ENCODE results near the gene IL1RAPL1. TPM values are rescaled to one million over a fixed set of nuclear protein-coding genes. Genes with fewer than 3 reads are reported as not detected.
A peak's percentile ranks its signal among the peaks of the same experiment; 100 is the strongest.

IL1RAPL1 gene
- total RNA-seq, 4 donors from 2014 or later, result 0.42 to 0.99 (median 0.46) TPM

DNA sequence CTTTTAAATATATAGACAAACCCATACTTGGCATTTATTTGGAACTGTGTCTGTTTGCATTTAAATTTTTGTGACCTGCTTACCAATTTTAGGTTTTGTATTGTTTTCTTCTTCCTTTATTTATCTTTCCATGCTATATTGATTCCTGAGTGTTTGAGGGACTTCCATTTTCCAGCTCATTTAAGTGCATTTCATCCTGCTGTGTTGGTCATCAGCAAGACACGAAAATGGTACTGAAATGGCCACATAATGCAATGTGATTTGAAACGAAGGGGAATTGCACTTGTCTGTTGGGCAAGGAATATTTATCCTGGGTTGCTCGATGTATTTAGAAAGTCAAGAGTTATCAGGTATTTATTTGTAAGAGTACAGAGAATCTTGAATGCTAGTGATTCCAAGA lies 1103.8 kb downstream of the IL1RAPL1 start:
- H3K9me3 ChIP-seq, result no peaks in the 10 kb centered on the region
- TF ChIP-seq POLR2A (IDR thresholded peaks at IDR 0.05; ENCODE audit: low read depth) (no peak), POLR2AphosphoS5 (IDR thresholded peaks at IDR 0.05) (no peak), EP300 (IDR thresholded peaks at IDR 0.05) (no peak), CTCF (IDR thresholded peaks at IDR 0.05) (no peak)
- H3K4me1 ChIP-seq, result peaks cover 0 to 11% (median 0%) of the 10 kb centered on the region in 4 donors
- no peak overlapping the region for H3K27ac ChIP-seq (replicated peaks in 1 of 4)
- H3K4me3 ChIP-seq, result no peak overlapping the region
- DNase-seq (ENCODE audit: extremely low spot score), result no peak
- H3K36me3 ChIP-seq, result no peaks in the 10 kb centered on the region
- 70% methylated on average over 3 of the region's 3 CpGs for WGBS
- intact Hi-C loops (cut with DNase I), result no loop called here
- H3K27me3 ChIP-seq, result no peaks in the 10 kb centered on the region

DNA sequence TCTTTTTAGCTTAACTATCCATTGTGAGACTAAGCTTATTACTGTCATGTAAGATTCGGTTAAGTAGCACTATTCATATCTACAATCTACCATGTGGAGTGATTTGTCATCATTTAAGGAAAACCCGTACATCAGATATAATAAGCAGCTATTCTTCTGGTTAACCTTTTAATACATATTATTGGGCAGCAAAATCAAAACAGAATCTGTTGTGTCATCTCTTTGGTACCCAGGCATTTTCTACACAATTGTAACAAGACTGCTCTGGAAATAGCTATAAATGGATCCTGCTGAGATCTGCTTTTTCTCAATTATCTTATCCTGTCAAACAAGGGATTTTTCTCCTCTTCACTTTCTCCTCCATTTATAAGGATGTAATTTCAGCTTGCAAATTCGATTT lies 1106.7 kb downstream of the IL1RAPL1 start:
- no peaks in the 10 kb centered on the region for H3K4me1 ChIP-seq
- no peak overlapping the region for H3K27ac ChIP-seq (replicated peaks in 1 of 4)
- no peaks in the 10 kb centered on the region for H3K9me3 ChIP-seq
- WGBS, result 39% methylated on average over 3 of the region's 3 CpGs
- DNase-seq (ENCODE audit: extremely low spot score), result no peak
- intact Hi-C loops (cut with DNase I), result no loop called here
- TF ChIP-seq POLR2AphosphoS5 (IDR thresholded peaks at IDR 0.05) (no peak), POLR2A (IDR thresholded peaks at IDR 0.05; ENCODE audit: low read depth) (no peak), CTCF (IDR thresholded peaks at IDR 0.05) (no peak), EP300 (IDR thresholded peaks at IDR 0.05) (no peak)
- H3K36me3 ChIP-seq, result no peaks in the 10 kb centered on the region
- H3K27me3 ChIP-seq, result no peaks in the 10 kb centered on the region
- H3K4me3 ChIP-seq, result no peak overlapping the region

DNA sequence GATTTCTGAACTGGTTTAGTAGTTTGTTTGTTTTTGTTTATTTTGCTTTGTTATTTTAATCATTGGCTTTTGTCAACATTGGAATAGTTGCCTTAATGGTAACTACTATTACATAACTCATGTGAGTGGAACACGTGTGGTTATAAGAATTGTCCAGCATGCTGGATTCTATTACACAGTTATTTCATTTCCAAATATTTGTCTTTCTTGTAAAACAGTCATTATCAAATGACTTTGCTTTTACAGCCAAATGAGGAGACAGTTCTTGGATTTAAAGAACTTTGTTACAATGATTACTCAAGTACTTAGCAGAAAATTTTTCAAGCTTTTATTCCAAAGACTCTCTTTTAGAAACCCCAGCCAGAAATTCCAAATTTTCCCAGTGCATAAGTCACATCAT lies 1112.0 kb downstream of the IL1RAPL1 start:
- Histone ChIP-seq H3K9me3 (no peaks in the 10 kb centered on the region), H3K27me3 (no peaks in the 10 kb centered on the region), H3K27ac (replicated peaks in 1 of 4) (peak overlapping the region in 1 of 4 donors; percentile 7), H3K4me1 (peaks cover 0 to 5% (median 0%) of the 10 kb centered on the region in 4 donors), H3K36me3 (no peaks in the 10 kb centered on the region), H3K4me3 (no peak overlapping the region)
- TF ChIP-seq CTCF (IDR thresholded peaks at IDR 0.05) (no peak), POLR2AphosphoS5 (IDR thresholded peaks at IDR 0.05) (no peak), POLR2A (IDR thresholded peaks at IDR 0.05; ENCODE audit: low read depth) (no peak), EP300 (IDR thresholded peaks at IDR 0.05) (no peak)
- intact Hi-C loops (cut with DNase I), result no loop called here
- no peak for DNase-seq (ENCODE audit: extremely low spot score)
- 60% methylated on average over 1 of the region's 1 CpG for WGBS

- no peak overlapping the region for H3K4me3 ChIP-seq
- H3K4me1 ChIP-seq, result no peaks in the 10 kb centered on the region
- no peaks in the 10 kb centered on the region for H3K27me3 ChIP-seq
- no peak for DNase-seq (ENCODE audit: extremely low spot score)
- TF ChIP-seq POLR2A (IDR thresholded peaks at IDR 0.05; ENCODE audit: low read depth) (no peak), CTCF (IDR thresholded peaks at IDR 0.05) (no peak)
- peaks cover 0 to 8% (median 0%) of the 10 kb centered on the region in 4 donors for H3K9me3 ChIP-seq
- intact Hi-C loops (cut with DNase I), result no loop called here
- 78% methylated on average over 2 of the region's 2 CpGs for WGBS
- no peaks in the 10 kb centered on the region for H3K36me3 ChIP-seq
- H3K27ac ChIP-seq (replicated peaks in 1 of 4), result no peak overlapping the region
Measured at GRCh38 chrX:29707088-29707487, 1119.8 kb downstream of the IL1RAPL1 start.

- no peak for TF ChIP-seq POLR2AphosphoS5 (IDR thresholded peaks at IDR 0.05)
- TF ChIP-seq EP300 (IDR thresholded peaks at IDR 0.05), result no peak
- TF ChIP-seq POLR2A (IDR thresholded peaks at IDR 0.05; ENCODE audit: low read depth), result no peak
- TF ChIP-seq CTCF (IDR thresholded peaks at IDR 0.05), result no peak
- 66% methylated on average over 2 of the region's 2 CpGs for WGBS
- H3K9me3 ChIP-seq, result no peaks in the 10 kb centered on the region
Measured at GRCh38 chrX:29721152-29721551, 1133.9 kb downstream of the IL1RAPL1 start.

More at GRCh38 chrX:29721152-29721551, 1133.9 kb downstream of the IL1RAPL1 start:
- Histone ChIP-seq H3K4me3 (no peak overlapping the region), H3K36me3 (no peaks in the 10 kb centered on the region), H3K27ac (replicated peaks in 1 of 4) (no peak overlapping the region), H3K4me1 (no peaks in the 10 kb centered on the region), H3K27me3 (no peaks in the 10 kb centered on the region)
- DNase-seq (ENCODE audit: extremely low spot score), result no peak
- intact Hi-C loops (cut with DNase I), result no loop called here

Measured in esophagus muscularis mucosa (tissue), 4 donors.